H1 (cell line): ENCODE results near the gene TNFRSF1A. TPM values are rescaled to one million over a fixed set of nuclear protein-coding genes. Genes with fewer than 3 reads are reported as not detected.

Source experiments
- ASH2L ChIP-seq: fragments of 200-600, 300-600 bp; sonication (generic); IDR thresholded peaks from one replicate; pipeline ENCODE4 v1.7.1; 2017; ENCODE audit warnings: low read length
- ATF2 ChIP-seq: IDR thresholded peaks from 2 replicates; pipeline ENCODE4 v1.6.1; 2012; ENCODE audit warnings: low read length, inconsistent platforms
- BACH1 ChIP-seq: IDR thresholded peaks from 2 replicates; pipeline ENCODE4 v1.6.1; 2012; ENCODE audit warnings: low read length, improper control_type of control experiment
- CBX5 ChIP-seq: fragments of 300-800, 300-1000 bp; sonication (generic); IDR thresholded peaks from 2 replicates; pipeline ENCODE4 v1.7.1; 2016; ENCODE audit warnings: antibody characterized with exemption, low read length, low read depth
- CBX8 ChIP-seq: fragments of 300-800, 300-1000 bp; sonication (generic); IDR thresholded peaks from 2 replicates; pipeline ENCODE4 v1.7.1; 2016; ENCODE audit warnings: low read depth, low read length, borderline replicate concordance
- CHD1 ChIP-seq: IDR thresholded peaks from 2 replicates; pipeline ENCODE4 v1.6.1; 2012; ENCODE audit warnings: low read depth, low read length, improper control_type of control experiment
- HDAC6 ChIP-seq: IDR thresholded peaks from one replicate; pipeline ENCODE4 v1.7.1; 2012; ENCODE audit warnings: low read depth, mild to moderate bottlenecking, inconsistent platforms, low read length, moderate library complexity
- KDM4A ChIP-seq: IDR thresholded peaks from one replicate; pipeline ENCODE4 v1.7.1; 2012; ENCODE audit warnings: low read depth, mild to moderate bottlenecking, moderate library complexity, low read length, inconsistent platforms; ENCODE audit not compliant: severe bottlenecking
- KDM5A ChIP-seq: fragments of 200-600 bp; IDR thresholded peaks from 2 replicates; pipeline ENCODE4 v1.7.1; 2012; ENCODE audit warnings: mild to moderate bottlenecking, low read length, inconsistent platforms, mixed read lengths
- PHF8 ChIP-seq: fragments of 200-600 bp; sonication (generic); conservative IDR thresholded peaks from 2 replicates; pipeline ENCODE4 v1.7.1; 2012; ENCODE audit warnings: low read depth, mild to moderate bottlenecking, inconsistent platforms, low read length, moderate library complexity
- POU5F1 ChIP-seq: IDR thresholded peaks from 2 replicates; pipeline ENCODE4 v1.6.1; 2011; ENCODE audit warnings: low read depth, mild to moderate bottlenecking, low read length, moderate library complexity
- RFX5 ChIP-seq: IDR thresholded peaks from 2 replicates; pipeline ENCODE4 v1.6.1; 2011; ENCODE audit warnings: low read depth, low read length, improper control_type of control experiment, borderline replicate concordance
- RXRA ChIP-seq: IDR thresholded peaks from 2 replicates; pipeline ENCODE4 v1.6.1; 2011; ENCODE audit warnings: low read depth, mild to moderate bottlenecking, low read length, moderate library complexity; ENCODE audit not compliant: insufficient read depth
- SAP30 ChIP-seq: fragments of 300-600 bp; sonication (generic); IDR thresholded peaks from 2 replicates; pipeline ENCODE4 v1.7.1; 2012; ENCODE audit warnings: low read length, moderate library complexity, mild to moderate bottlenecking, inconsistent platforms; ENCODE audit not compliant: insufficient read depth, insufficient replicate concordance
- SIN3A ChIP-seq, 2 experiments: IDR thresholded peaks in 1 of 2; conservative IDR thresholded peaks in 1 of 2; 2 replicates each; pipeline ENCODE4 v1.6.1; 2011 to 2012; ENCODE audit warnings: low read length in 2 of 2, improper control_type of control experiment in 1 of 2, low read depth in 1 of 2, mild to moderate bottlenecking in 1 of 2
- SIX5 ChIP-seq: IDR thresholded peaks from 2 replicates; pipeline ENCODE4 v1.6.1; 2011; ENCODE audit warnings: mild to moderate bottlenecking, low read depth, low read length
- SP4 ChIP-seq: IDR thresholded peaks from 2 replicates; pipeline ENCODE4 v1.6.1; 2012; ENCODE audit warnings: low read length, inconsistent platforms
- SRF ChIP-seq: IDR thresholded peaks from 2 replicates; pipeline ENCODE4 v1.6.1; 2011; ENCODE audit warnings: mild to moderate bottlenecking, low read depth, low read length, moderate library complexity
- SUZ12 ChIP-seq: fragments of 200-600 bp; sonication (generic); IDR thresholded peaks from 2 replicates; pipeline ENCODE4 v1.6.1; 2012; ENCODE audit warnings: mild to moderate bottlenecking, inconsistent platforms, low read length, moderate library complexity, mixed read lengths
- TCF12 ChIP-seq: IDR thresholded peaks from 2 replicates; pipeline ENCODE4 v1.6.1; 2011; ENCODE audit warnings: low read depth, mild to moderate bottlenecking, low read length
- polyA plus RNA-seq, 7 experiments: library from polyadenylated mRNA; depleted of rRNA in 3 of 7; stranded (reverse) in 5 of 7; unstranded in 2 of 7; fragments of >200 nt in 5 of 7; fragments of 200-250 nt in 2 of 7; gene quantifications; 1 replicate in 5 of 7; 2 replicates in 1 of 7; 4 replicates in 1 of 7; pipeline versions ENCODE4 v1.2.1 to v1.2.3, GENCODE V29; 2011 to 2013; ENCODE audit warnings: missing spikeins in 2 of 7, mixed read lengths in 2 of 7
- total RNA-seq: library from RNA; stranded (reverse); fragmentation: NEBNext Ultra II Directional; extraction: Animal tissue kit (Norgen Biotek cat#: 25700); gene quantifications from 2 replicates; pipeline ENCODE4 v1.2.1, GENCODE V29; 2021
- TF ChIP-seq, protein P1 (sequence below): IDR thresholded peaks from 2 replicates; pipeline ENCODE4 v1.6.1; 2011; ENCODE audit warnings: low read depth, mild to moderate bottlenecking, low read length; ENCODE audit not compliant: insufficient read depth
- TF ChIP-seq, protein P2 (sequence below): IDR thresholded peaks from 2 replicates; pipeline ENCODE4 v1.6.1; 2012; ENCODE audit warnings: inconsistent platforms

Gene TNFRSF1A
- total and polyA plus RNA-seq, 2 of the 8 experiments (the other 6 are each of a cell fraction or from before 2014, with no cell fraction given) = 28.7 to 42.1 TPM

GRCh38 chr12:6370994-6371754 lies 29.3 kb upstream of the TNFRSF1A start (continued):
- TF ChIP-seq, protein P1, sequence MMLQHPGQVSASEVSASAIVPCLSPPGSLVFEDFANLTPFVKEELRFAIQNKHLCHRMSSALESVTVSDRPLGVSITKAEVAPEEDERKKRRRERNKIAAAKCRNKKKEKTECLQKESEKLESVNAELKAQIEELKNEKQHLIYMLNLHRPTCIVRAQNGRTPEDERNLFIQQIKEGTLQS = no peak
- TF ChIP-seq KDM4A (no peak), SP4 (no peak), RFX5 (no peak), CBX5 (no peak), SRF (no peak), HDAC6 (no peak), ATF2 (no peak), SIX5 (no peak), SIN3A (conservative IDR thresholded peaks at IDR 0.05 in 1 of 2, IDR thresholded peaks at IDR 0.05 in 1 of 2; ENCODE audit: low read depth in 1 of 2, low read length in 2 of 2) (peak in 1 of 2 experiments; percentile 48; a peak in 1 of 4 replicates), BACH1 (no peak), RXRA (no peak), KDM5A (no peak), SUZ12 (no peak), SAP30 (no peak), POU5F1 (no peak), CBX8 (no peak), CHD1 (no peak), PHF8 (no peak), ASH2L (peak; percentile 65), TCF12 (no peak)
- TF ChIP-seq, protein P2, sequence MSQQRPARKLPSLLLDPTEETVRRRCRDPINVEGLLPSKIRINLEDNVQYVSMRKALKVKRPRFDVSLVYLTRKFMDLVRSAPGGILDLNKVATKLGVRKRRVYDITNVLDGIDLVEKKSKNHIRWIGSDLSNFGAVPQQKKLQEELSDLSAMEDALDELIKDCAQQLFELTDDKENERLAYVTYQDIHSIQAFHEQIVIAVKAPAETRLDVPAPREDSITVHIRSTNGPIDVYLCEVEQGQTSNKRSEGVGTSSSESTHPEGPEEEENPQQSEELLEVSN = no peak
